ACHN (cell line): ENCODE measurements around the gene MBP.
A peak's percentile ranks its signal among the peaks of the same experiment; 100 is the strongest.

Experiments
- DNase-seq: peaks from one replicate; pipeline ENCODE4 v3.0.0-alpha.2; 2015
- in situ Hi-C: cut with HindIII; loops from 2 replicates; pipeline ENCODE4 v1.10.0; 2017; ENCODE audit warnings: low sequenced_read_pairs, low pct_ligation_motif_present, low pct_unique_long_range_greater_than_20kb

The MBP gene

GRCh38 chr18:77119851-77120491 is 12.6 kb downstream of the MBP start:
- DNase-seq = no peak
- in situ Hi-C loops = no loop called here

- DNase-seq = no peak
- in situ Hi-C loops = no loop called here
Measured at GRCh38 chr18:77119101-77119850, 13.3 kb downstream of the MBP start.

DNA sequence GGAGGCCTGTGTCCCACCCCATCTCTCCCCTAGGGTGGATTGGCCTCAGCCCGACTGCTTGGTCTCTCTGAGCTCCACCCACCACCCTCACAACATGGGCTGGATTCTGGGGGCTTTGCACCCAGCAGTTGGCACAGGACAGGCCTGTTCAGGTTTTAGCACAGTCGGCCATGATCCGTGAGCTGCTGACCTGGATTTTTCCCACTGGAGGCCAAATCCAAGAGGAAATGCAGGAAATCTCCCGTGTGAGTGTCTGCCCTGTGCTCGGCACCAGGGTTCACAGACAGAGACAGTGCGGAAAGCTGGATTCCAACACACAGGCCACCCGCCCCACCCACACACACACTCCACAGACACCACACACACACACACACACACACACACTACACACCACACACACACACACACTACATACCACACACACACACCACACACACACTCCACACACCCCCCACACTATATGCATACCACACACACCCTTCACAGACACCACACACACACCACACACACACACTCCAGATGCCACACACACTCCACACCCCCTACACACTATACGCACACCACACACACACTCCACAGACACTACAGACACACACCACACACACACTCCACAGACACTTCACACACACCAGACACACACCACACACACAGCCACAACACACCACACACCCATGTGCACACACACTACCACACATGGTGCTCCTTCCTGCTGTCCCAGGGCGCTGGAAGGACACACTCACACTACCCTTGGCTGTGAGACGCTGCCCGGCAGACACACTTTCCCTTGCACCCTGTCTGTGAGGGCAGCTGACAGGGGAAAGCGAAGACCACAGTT is 14.1 kb downstream of the MBP start:
- in situ Hi-C loops = no loop called here
- DNase-seq = no peak

DNA sequence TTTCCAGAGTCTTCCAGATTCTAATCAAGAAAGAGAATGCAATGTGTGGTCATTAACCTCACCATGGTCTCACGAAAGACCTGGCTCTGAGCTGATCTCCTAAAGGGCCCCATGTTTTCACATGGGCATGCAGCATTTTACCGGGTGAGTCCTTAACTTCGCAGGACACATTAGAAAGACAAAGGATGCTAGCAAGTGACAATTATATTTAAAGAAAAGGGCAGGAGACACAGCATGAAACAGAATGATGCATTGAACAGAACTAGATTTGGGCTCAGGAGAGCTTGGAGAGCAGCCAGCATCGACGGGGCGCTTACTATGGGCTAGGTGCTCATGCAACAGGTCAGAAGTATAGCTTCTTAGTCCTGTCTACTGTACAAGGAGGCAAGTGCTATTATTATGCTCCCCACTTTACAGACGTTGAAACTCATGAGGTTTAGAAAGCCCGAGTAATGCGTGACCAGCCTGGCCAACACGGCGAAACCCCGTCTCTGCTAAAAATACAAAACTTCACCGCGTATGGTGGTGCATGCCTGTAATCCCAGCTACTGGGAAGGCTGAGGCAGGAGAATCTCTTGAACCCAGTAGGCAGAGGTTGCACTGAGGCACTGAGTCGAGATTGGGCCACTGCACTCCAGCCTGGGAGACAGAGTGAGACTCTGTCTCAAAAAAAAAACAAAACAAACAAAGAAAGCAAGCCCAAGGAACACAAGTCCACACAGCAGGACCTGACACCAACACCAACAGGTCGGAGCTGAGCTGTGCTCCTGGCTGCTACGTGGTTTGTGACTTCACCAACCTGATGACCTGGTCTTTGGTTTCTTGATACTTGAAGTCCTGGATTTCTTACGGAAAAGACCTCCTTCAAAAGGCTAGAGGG is 16.1 kb downstream of the MBP start:
- DNase-seq = no peak
- in situ Hi-C loops = no loop called here

GRCh38 chr18:77115192-77115953 is 17.2 kb downstream of the MBP start:
- DNase-seq = peak; percentile 39
- in situ Hi-C loops = no loop called here

- in situ Hi-C loops = no loop called here
Measured at GRCh38 chr18:77114415-77115191, 18.0 kb downstream of the MBP start.

GRCh38 chr18:77114152-77114414 is 18.5 kb downstream of the MBP start:
- no peak for DNase-seq
- in situ Hi-C loops = no loop called here

More at GRCh38 chr18:77114415-77115191, 18.0 kb downstream of the MBP start:
- peak; percentile 95 for DNase-seq

GRCh38 chr18:77113361-77114151 is 19.0 kb downstream of the MBP start:
- DNase-seq = no peak
- in situ Hi-C loops = no loop called here

DNA sequence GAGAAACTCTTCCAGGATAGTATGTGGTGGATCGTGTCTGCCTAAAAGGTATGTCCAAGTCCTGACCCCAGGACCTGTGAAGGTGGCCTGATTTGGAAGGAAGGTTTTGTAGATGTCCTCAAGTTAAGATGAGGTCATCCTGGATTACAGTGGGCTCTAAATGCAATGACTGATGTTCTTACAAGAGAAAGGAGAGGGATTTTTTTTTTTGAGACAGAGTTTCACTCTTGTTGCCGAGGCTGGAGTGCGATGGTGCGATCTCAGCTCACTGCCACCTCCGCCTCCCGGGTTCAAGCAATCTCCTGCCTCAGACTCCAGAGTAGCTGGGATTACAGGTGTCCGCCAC is 19.9 kb downstream of the MBP start:
- DNase-seq = no peak
- in situ Hi-C loops = no loop called here

- in situ Hi-C loops = no loop called here
- DNase-seq = no peak
Measured at GRCh38 chr18:77111951-77112746, 20.4 kb downstream of the MBP start.

- DNase-seq = no peak
- in situ Hi-C loops = no loop called here
Measured at GRCh38 chr18:77111449-77111848, 21.1 kb downstream of the MBP start.

- in situ Hi-C loops = no loop called here
- DNase-seq = no peak
Measured at GRCh38 chr18:77110936-77111335, 21.6 kb downstream of the MBP start.

- no peak for DNase-seq
- in situ Hi-C loops = no loop called here
Measured at GRCh38 chr18:77110400-77110799, 22.2 kb downstream of the MBP start.

DNA sequence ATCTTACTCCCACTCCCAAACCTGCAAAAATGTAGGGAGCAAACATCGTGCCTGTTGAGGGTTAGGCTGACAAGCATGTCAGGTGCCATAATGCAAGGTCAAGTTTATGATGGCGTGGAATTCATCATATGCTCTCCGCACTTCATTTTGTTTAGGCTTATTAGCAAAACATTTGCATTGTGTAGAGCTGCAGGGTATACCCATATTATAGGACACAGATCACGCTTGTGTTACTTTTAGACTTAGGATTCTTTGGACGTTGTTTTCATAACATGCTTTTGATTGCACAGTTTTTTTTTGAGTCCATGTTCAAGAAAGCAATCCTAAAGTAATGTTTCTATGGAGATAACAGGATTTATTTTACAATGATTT is 22.9 kb downstream of the MBP start:
- DNase-seq = no peak
- in situ Hi-C loops = no loop called here

DNA sequence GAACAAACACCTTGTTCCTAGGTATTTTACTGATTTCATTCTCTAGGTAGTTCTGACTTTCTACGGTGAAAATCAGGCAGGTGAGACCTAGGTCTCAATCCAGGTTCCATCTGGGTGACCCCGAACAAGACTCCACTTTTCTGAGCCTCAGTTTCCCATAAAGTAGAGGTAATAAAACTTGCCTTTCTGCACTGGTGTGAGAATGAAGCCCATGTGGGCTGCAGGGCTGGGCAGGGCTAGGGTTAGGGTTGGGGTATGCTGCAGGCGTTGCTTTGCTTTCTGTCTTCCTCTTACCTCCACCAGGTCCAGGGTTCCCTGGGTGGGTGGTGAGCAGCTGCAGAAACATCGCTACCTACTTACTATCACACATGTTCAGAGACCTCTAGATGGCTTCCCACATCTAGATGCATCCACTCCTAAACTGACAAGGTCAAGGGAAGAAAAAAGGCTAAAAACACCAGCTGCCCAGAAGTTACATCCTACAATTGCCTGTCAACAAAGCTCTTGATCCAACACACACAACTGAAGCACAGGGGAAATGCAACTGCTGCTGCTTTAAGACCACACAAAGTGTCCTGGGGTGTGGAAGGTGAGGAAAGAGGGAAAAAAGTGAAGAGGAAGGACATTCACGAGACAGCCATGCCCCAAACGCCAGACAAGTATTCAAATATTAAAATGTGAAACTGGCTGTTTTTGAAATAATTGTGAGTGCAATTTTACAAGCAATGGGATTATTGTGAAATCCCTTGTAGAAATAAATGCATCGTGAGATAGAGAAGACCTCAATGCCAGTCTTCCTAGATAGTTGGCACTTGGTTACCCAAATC is 23.5 kb downstream of the MBP start:
- DNase-seq = no peak

More for the DNA sequence above, 23.5 kb downstream of the MBP start:
- in situ Hi-C loops = no loop called here
